Stimulated activated naive CD8-positive, alpha-beta T cell treated with anti-CD3 and anti-CD28 coated beads, Interleukin-15, amount 100 ng/mL, for 72 hours (primary cell): ENCODE data around the gene PTPRN2.
A peak's percentile ranks its signal among the peaks of the same experiment; 100 is the strongest.
"Not testable (repeated sequence)": the region's sequence is repeated elsewhere in the genome, so short reads cannot be mapped to it uniquely, and the experiment has no call there.

Experiments
- ATAC-seq: fragments of 150-1000 bp; cut with Tn5 transposase; 2 replicates; pipeline ENCODE4 v1.10.0; 2021; ENCODE audit warnings: mild to moderate bottlenecking, moderate library complexity
- DNase-seq, 2 donors: peaks; one replicate each; pipeline ENCODE4 v3.0.0; 2021 to 2022
- H3K27ac Mint-ChIP-seq, 2 donors: one replicate each; pipeline ENCODE4 v1.8.0; 2022; ENCODE audit warnings: mild to moderate bottlenecking in 2 of 2, mixed read lengths in 2 of 2, moderate library complexity in 2 of 2
- H3K27me3 Mint-ChIP-seq: one replicate; pipeline ENCODE4 v1.8.0; 2022; ENCODE audit warnings: mixed read lengths
- H3K4me1 Mint-ChIP-seq: one replicate; pipeline ENCODE4 v1.8.0; 2022; ENCODE audit warnings: mild to moderate bottlenecking, mixed read lengths
- H3K4me3 Mint-ChIP-seq, 2 donors: one replicate each; pipeline ENCODE4 v1.8.0; 2022; ENCODE audit warnings: mild to moderate bottlenecking in 2 of 2, mixed read lengths in 2 of 2, moderate library complexity in 1 of 2
- H3K9me3 Mint-ChIP-seq, 2 donors: one replicate each; pipeline ENCODE4 v1.8.0; 2022; ENCODE audit warnings: mixed read lengths in 2 of 2

Gene PTPRN2

GRCh38 chr7:157496416-157497275, 1091.0 kb downstream of the PTPRN2 start:
- peak overlapping the region in 1 of 2 donors; percentile 17 for H3K4me3 Mint-ChIP-seq
- peaks cover 33% of the 10 kb centered on the region for H3K27me3 Mint-ChIP-seq
- H3K9me3 Mint-ChIP-seq = peaks cover 7 to 8% of the 10 kb centered on the region in 2 donors
- DNase-seq = no peak
- ATAC-seq = no peak
- peak overlapping the region in 1 of 2 donors; percentile 42 for H3K27ac Mint-ChIP-seq
- H3K4me1 Mint-ChIP-seq = peaks cover 49% of the 10 kb centered on the region

GRCh38 chr7:157495594-157495993, 1092.0 kb downstream of the PTPRN2 start:
- H3K9me3 Mint-ChIP-seq = peaks cover 7 to 8% of the 10 kb centered on the region in 2 donors
- peak overlapping the region; percentile 29 to 54 for H3K4me3 Mint-ChIP-seq
- DNase-seq (peak; percentile 33 to 58), ATAC-seq (peak; percentile 74)
- peaks cover 53% of the 10 kb centered on the region for H3K4me1 Mint-ChIP-seq
- H3K27me3 Mint-ChIP-seq = peaks cover 33% of the 10 kb centered on the region
- H3K27ac Mint-ChIP-seq = no peak overlapping the region

- H3K27me3 Mint-ChIP-seq = peaks cover 33% of the 10 kb centered on the region
- H3K27ac Mint-ChIP-seq = no peak overlapping the region
- peaks cover 58% of the 10 kb centered on the region for H3K4me1 Mint-ChIP-seq
- H3K4me3 Mint-ChIP-seq = peak overlapping the region; percentile 29 to 54
- DNase-seq (no peak), ATAC-seq (peak; percentile 51)
- H3K9me3 Mint-ChIP-seq = peaks cover 7 to 8% of the 10 kb centered on the region in 2 donors
These were observed 1092.5 kb downstream of the PTPRN2 start for GRCh38 chr7:157495177-157495553.

- Mint-ChIP-seq H3K4me1 (peaks cover 59% of the 10 kb centered on the region), H3K27me3 (peaks cover 33% of the 10 kb centered on the region), H3K27ac (no peak overlapping the region), H3K4me3 (peak overlapping the region; percentile 29 to 54), H3K9me3 (peaks cover 7 to 8% of the 10 kb centered on the region in 2 donors)
- DNase-seq (no peak), ATAC-seq (no peak)
These were observed 1093.0 kb downstream of the PTPRN2 start for GRCh38 chr7:157494506-157495176.

GRCh38 chr7:157493776-157494175, 1093.8 kb downstream of the PTPRN2 start:
- peaks cover 7 to 8% of the 10 kb centered on the region in 2 donors for H3K9me3 Mint-ChIP-seq
- H3K27me3 Mint-ChIP-seq = peaks cover 30% of the 10 kb centered on the region
- ATAC-seq (no peak), DNase-seq (no peak)
- no peak overlapping the region for H3K4me3 Mint-ChIP-seq
- peaks cover 59% of the 10 kb centered on the region for H3K4me1 Mint-ChIP-seq
- H3K27ac Mint-ChIP-seq = no peak overlapping the region

- no peak for DNase-seq
- Mint-ChIP-seq H3K4me3 (no peak overlapping the region), H3K9me3 (peaks cover 7 to 8% of the 10 kb centered on the region in 2 donors), H3K4me1 (peaks cover 59% of the 10 kb centered on the region), H3K27me3 (peaks cover 25% of the 10 kb centered on the region), H3K27ac (no peak overlapping the region)
- no peak for ATAC-seq
These were observed 1094.6 kb downstream of the PTPRN2 start for GRCh38 chr7:157493017-157493416.

- ATAC-seq (peak; percentile 94), DNase-seq (peak in 1 of 2 donors; percentile 70)
- H3K27ac Mint-ChIP-seq = no peak overlapping the region
- peaks cover 25% of the 10 kb centered on the region for H3K27me3 Mint-ChIP-seq
- H3K4me1 Mint-ChIP-seq = peaks cover 50% of the 10 kb centered on the region
- peaks cover 7 to 8% of the 10 kb centered on the region in 2 donors for H3K9me3 Mint-ChIP-seq
- H3K4me3 Mint-ChIP-seq = no peak overlapping the region
These were observed 1097.1 kb downstream of the PTPRN2 start for GRCh38 chr7:157490465-157490912.

GRCh38 chr7:157489870-157490269, 1097.8 kb downstream of the PTPRN2 start:
- ATAC-seq, H3K27ac Mint-ChIP-seq, DNase-seq, H3K4me3 Mint-ChIP-seq, H3K9me3 Mint-ChIP-seq: not testable (repeated sequence)
- peaks cover 25% of the 10 kb centered on the region for H3K27me3 Mint-ChIP-seq
- H3K4me1 Mint-ChIP-seq = peaks cover 50% of the 10 kb centered on the region
